Measurements from ENCODE around the gene NT5DC3. TPM values are rescaled to one million over a fixed set of nuclear protein-coding genes. Genes with fewer than 3 reads are reported as not detected.

Gene NT5DC3
- total RNA-seq, 1 experiment from 2014 or later: 6.3 TPM

- Histone ChIP-seq H3K4me3 (ENCODE audit: insufficient read depth, low read depth, low read length) (no peak overlapping the region), H3K27me3 (ENCODE audit: control insufficient read depth, insufficient read depth, low read length) (no peaks in the 10 kb centered on the region), H3K36me3 (replicated peaks; ENCODE audit: control insufficient read depth, insufficient read depth, low read length) (no peaks in the 10 kb centered on the region)
- DNase-seq: no peak
Observed at GRCh38 chr12:103756443-103756842, 84.6 kb downstream of the NT5DC3 start.

- H3K4me3 ChIP-seq (ENCODE audit: insufficient read depth, low read depth, low read length): no peak overlapping the region
- H3K27me3 ChIP-seq (ENCODE audit: control insufficient read depth, insufficient read depth, low read length): no peaks in the 10 kb centered on the region
- H3K36me3 ChIP-seq (replicated peaks; ENCODE audit: control insufficient read depth, insufficient read depth, low read length): no peaks in the 10 kb centered on the region
- DNase-seq: no peak
Observed at GRCh38 chr12:103755425-103755824, 85.6 kb downstream of the NT5DC3 start.

GRCh38 chr12:103751600-103751999 is 89.4 kb downstream of the NT5DC3 start:
- no peaks in the 10 kb centered on the region for H3K36me3 ChIP-seq (replicated peaks; ENCODE audit: control insufficient read depth, insufficient read depth, low read length)
- no peaks in the 10 kb centered on the region for H3K27me3 ChIP-seq (ENCODE audit: control insufficient read depth, insufficient read depth, low read length)
- H3K4me3 ChIP-seq (ENCODE audit: insufficient read depth, low read depth, low read length): no peak overlapping the region
- DNase-seq: no peak

DNA sequence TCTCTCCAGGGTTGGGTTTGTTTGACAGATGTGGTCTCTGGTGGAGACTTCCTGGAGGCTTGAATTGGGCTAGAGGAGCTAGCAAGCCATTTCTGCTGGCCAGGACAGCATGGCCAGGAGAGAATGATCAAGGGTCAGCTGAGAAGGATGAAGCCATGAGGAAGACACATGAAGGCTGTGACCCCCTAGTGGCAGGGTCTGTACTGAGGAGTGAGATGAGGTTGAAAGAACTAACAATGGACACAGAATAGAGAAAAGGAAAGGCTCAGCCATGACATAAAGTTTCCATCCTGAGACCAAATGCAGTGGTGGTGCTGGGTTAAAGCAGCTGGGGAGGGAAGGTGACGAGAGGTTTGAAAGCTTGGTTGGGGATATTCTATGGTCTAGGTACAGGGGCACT is 89.9 kb downstream of the NT5DC3 start:
- Histone ChIP-seq H3K36me3 (replicated peaks; ENCODE audit: control insufficient read depth, insufficient read depth, low read length) (no peaks in the 10 kb centered on the region), H3K27me3 (ENCODE audit: control insufficient read depth, insufficient read depth, low read length) (no peaks in the 10 kb centered on the region), H3K4me3 (ENCODE audit: insufficient read depth, low read depth, low read length) (no peak overlapping the region)
- DNase-seq: peak; percentile 47

- DNase-seq: no peak
- no peak overlapping the region for H3K4me3 ChIP-seq (ENCODE audit: insufficient read depth, low read depth, low read length)
- no peaks in the 10 kb centered on the region for H3K36me3 ChIP-seq (replicated peaks; ENCODE audit: control insufficient read depth, insufficient read depth, low read length)
- no peaks in the 10 kb centered on the region for H3K27me3 ChIP-seq (ENCODE audit: control insufficient read depth, insufficient read depth, low read length)
Observed at GRCh38 chr12:103748875-103749274, 92.2 kb downstream of the NT5DC3 start.

DNA sequence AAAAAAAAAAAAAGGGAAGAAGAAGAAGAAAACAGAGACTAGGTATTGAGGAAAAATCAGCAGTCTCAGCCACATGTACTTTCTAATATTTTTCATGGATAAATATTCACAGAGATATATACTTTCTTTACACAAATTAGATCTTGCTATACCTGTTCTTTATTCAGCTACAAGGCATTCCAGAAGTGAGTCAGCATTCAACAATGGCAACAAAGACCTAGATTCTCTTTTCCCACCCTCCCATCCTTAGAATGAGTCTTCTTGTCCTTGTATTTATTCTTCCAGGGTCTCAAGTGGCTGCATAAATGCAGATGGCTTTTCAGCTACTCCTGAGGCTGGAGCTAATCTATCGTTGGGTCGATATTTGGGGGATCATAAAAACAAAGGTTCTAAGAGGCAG is 93.0 kb downstream of the NT5DC3 start:
- no peaks in the 10 kb centered on the region for H3K27me3 ChIP-seq (ENCODE audit: control insufficient read depth, insufficient read depth, low read length)
- no peaks in the 10 kb centered on the region for H3K36me3 ChIP-seq (replicated peaks; ENCODE audit: control insufficient read depth, insufficient read depth, low read length)
- no peak overlapping the region for H3K4me3 ChIP-seq (ENCODE audit: insufficient read depth, low read depth, low read length)
- no peak for DNase-seq

GRCh38 chr12:103745962-103746361 is 95.1 kb downstream of the NT5DC3 start:
- Histone ChIP-seq H3K4me3 (ENCODE audit: insufficient read depth, low read depth, low read length) (no peak overlapping the region), H3K27me3 (ENCODE audit: control insufficient read depth, insufficient read depth, low read length) (no peaks in the 10 kb centered on the region), H3K36me3 (replicated peaks; ENCODE audit: control insufficient read depth, insufficient read depth, low read length) (no peaks in the 10 kb centered on the region)
- DNase-seq: peak; percentile 79

DNA sequence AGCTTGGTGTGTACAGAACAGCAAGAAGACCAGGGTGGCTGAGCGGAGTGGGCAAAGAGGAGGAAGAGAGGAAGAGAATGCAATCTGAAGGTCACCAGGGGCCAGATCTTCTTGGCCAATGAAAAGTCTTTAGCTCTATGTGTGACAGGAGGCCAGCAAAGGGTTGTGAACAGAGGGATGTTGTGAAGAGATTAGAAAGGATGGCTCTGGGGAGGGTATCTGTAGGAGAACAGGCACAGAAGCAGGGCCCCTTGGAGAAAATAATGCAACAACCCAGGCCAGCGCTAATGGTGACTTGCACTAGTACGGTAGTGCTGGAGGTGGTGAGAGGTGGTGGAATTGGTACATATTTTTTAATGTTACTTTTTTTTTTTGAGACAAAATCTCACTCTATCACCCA is 97.2 kb downstream of the NT5DC3 start:
- H3K36me3 ChIP-seq (replicated peaks; ENCODE audit: control insufficient read depth, insufficient read depth, low read length): no peaks in the 10 kb centered on the region
- DNase-seq: no peak
- no peaks in the 10 kb centered on the region for H3K27me3 ChIP-seq (ENCODE audit: control insufficient read depth, insufficient read depth, low read length)
- H3K4me3 ChIP-seq (ENCODE audit: insufficient read depth, low read depth, low read length): no peak overlapping the region

DNA sequence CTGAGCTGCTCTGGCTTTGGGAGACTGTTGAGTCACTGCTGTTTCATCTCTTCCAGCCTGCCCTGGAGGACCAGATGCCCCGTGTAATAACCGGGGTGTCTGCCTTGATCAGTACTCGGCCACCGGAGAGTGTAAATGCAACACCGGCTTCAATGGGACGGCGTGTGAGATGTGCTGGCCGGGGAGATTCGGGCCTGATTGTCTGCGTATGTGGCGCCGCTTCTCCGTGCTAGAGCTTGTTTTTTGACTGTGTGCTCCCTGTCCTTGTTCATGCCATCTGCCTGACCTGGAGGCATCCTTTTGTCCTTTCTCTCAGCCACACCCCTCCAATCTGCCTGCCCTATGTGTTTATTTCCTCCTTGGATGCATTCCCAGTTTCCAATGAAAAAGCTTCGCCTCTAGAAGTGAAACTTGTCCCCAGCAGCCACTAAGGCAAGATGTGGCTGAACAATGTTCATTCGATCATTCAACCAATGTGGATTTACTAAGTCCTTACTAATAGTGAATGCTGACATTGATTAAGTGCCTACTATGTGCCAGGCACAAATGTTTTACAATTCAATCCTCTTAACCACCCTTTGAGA is 98.6 kb downstream of the NT5DC3 start:
- H3K27me3 ChIP-seq (ENCODE audit: control insufficient read depth, insufficient read depth, low read length): no peaks in the 10 kb centered on the region
- H3K36me3 ChIP-seq (replicated peaks; ENCODE audit: control insufficient read depth, insufficient read depth, low read length): no peaks in the 10 kb centered on the region
- DNase-seq: no peak
- H3K4me3 ChIP-seq (ENCODE audit: insufficient read depth, low read depth, low read length): no peak overlapping the region

DNA sequence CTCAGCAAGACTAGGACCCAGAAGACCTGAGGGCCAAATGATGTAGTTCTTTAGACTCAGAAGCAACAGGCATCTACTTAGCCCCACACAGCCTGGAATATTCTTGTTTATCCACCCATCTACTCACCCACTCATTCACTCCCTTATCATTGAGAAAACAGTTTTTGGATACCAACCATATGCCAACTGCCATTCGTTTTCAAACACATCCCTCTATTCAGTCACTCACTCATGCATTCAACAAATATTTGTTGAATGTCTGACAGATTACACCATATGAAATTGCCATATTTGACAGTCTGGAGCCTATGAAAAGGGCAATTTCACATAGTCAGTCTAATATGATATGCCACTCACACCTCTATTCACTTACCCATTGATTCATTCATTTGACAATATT is 103.2 kb downstream of the NT5DC3 start:
- H3K4me3 ChIP-seq (ENCODE audit: insufficient read depth, low read depth, low read length): no peak overlapping the region
- H3K27me3 ChIP-seq (ENCODE audit: control insufficient read depth, insufficient read depth, low read length): no peaks in the 10 kb centered on the region
- H3K36me3 ChIP-seq (replicated peaks; ENCODE audit: control insufficient read depth, insufficient read depth, low read length): no peaks in the 10 kb centered on the region
- no peak for DNase-seq

DNA sequence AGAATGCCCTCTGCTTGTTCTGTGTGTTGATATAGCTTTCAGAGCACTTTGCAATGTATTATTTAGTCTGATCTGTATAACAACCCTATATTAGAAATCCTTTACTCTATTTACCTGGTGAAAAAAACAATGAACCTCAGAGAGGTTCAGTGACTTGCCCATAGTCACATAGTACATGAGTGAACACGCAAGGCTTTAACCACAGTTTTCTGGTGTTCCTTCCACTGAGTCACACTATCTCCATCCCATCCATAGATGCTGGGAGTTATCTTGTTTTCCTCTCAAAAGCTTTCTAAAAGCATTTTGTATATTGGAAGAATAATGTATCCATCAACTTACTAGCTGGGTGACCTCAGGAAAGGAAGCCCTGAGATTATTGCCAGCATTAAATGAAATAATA is 104.5 kb downstream of the NT5DC3 start:
- no peak for DNase-seq
- Histone ChIP-seq H3K4me3 (ENCODE audit: insufficient read depth, low read depth, low read length) (no peak overlapping the region), H3K36me3 (replicated peaks; ENCODE audit: control insufficient read depth, insufficient read depth, low read length) (no peaks in the 10 kb centered on the region), H3K27me3 (ENCODE audit: control insufficient read depth, insufficient read depth, low read length) (no peaks in the 10 kb centered on the region)

DNA sequence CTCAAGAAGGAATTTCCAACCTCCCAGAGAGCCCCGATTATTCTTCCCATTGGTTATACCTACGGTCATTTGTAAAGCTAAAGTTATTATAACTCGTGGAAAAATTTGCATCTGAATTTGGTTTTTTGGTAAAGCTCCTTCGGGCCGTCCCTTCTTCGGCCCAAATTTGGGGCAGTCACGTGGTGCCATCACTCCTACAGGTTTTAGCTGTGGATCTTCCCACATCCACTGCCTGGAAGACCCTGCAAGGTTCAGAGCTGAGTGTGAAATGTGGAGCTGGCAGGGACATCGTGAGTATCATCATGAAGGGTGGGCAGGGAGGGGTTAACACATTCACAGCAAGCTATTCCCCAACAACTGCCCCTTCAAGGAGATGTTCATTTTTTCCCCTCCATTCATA is 105.7 kb downstream of the NT5DC3 start:
- H3K36me3 ChIP-seq (replicated peaks; ENCODE audit: control insufficient read depth, insufficient read depth, low read length): no peaks in the 10 kb centered on the region
- H3K4me3 ChIP-seq (ENCODE audit: insufficient read depth, low read depth, low read length): no peak overlapping the region
- H3K27me3 ChIP-seq (ENCODE audit: control insufficient read depth, insufficient read depth, low read length): no peaks in the 10 kb centered on the region
- DNase-seq: no peak

GRCh38 chr12:103734863-103735262 is 106.2 kb downstream of the NT5DC3 start:
- Histone ChIP-seq H3K36me3 (replicated peaks; ENCODE audit: control insufficient read depth, insufficient read depth, low read length) (no peaks in the 10 kb centered on the region), H3K27me3 (ENCODE audit: control insufficient read depth, insufficient read depth, low read length) (no peaks in the 10 kb centered on the region), H3K4me3 (ENCODE audit: insufficient read depth, low read depth, low read length) (no peak overlapping the region)
- no peak for DNase-seq

GRCh38 chr12:103731539-103731938 is 109.5 kb downstream of the NT5DC3 start:
- Histone ChIP-seq H3K4me3 (ENCODE audit: insufficient read depth, low read depth, low read length) (no peak overlapping the region), H3K27me3 (ENCODE audit: control insufficient read depth, insufficient read depth, low read length) (no peaks in the 10 kb centered on the region), H3K36me3 (replicated peaks; ENCODE audit: control insufficient read depth, insufficient read depth, low read length) (no peaks in the 10 kb centered on the region)
- DNase-seq: no peak

- DNase-seq: no peak
- no peaks in the 10 kb centered on the region for H3K27me3 ChIP-seq (ENCODE audit: control insufficient read depth, insufficient read depth, low read length)
- no peak overlapping the region for H3K4me3 ChIP-seq (ENCODE audit: insufficient read depth, low read depth, low read length)
- no peaks in the 10 kb centered on the region for H3K36me3 ChIP-seq (replicated peaks; ENCODE audit: control insufficient read depth, insufficient read depth, low read length)
Observed at GRCh38 chr12:103729499-103729898, 111.5 kb downstream of the NT5DC3 start.

- no peak for DNase-seq
- H3K36me3 ChIP-seq (replicated peaks; ENCODE audit: control insufficient read depth, insufficient read depth, low read length): no peaks in the 10 kb centered on the region
- no peak overlapping the region for H3K4me3 ChIP-seq (ENCODE audit: insufficient read depth, low read depth, low read length)
- no peaks in the 10 kb centered on the region for H3K27me3 ChIP-seq (ENCODE audit: control insufficient read depth, insufficient read depth, low read length)
Observed at GRCh38 chr12:103728323-103728722, 112.7 kb downstream of the NT5DC3 start.

Data from H7 (cell line).